Heart left ventricle (tissue), 13 donors: ENCODE measurements around the gene DHRS1.

Experiments used
- CTCF ChIP-seq, 12 donors: fragments of 200-600 bp; sonication (generic) in 4 of 12; IDR thresholded peaks; one replicate each; pipeline versions ENCODE4 v1.5.0 to v1.8.0; 2018 to 2022; ENCODE audit warnings: antibody characterized with exemption in 12 of 12, mild to moderate bottlenecking in 5 of 12
- POLR2A ChIP-seq, 2 donors: fragments of 450-650 bp; IDR thresholded peaks; one replicate each; pipeline ENCODE4 v1.6.1; 2017; ENCODE audit warnings: antibody characterized with exemption in 2 of 2, mild to moderate bottlenecking in 2 of 2, moderate library complexity in 2 of 2
- donor health status: ischemic (EF 13 %, LVEDD 7.1; RV severe dilation, severe dysfunction).
- donor health status: DM: no; HTN: yes; CAD: no.
- donor health status: DM: no; HTN: no; CAD: no.
- donor health status: ischemic (EF 25% LVEDD 6.9; RV normal size, moderate dysfunction).
- donor health status: ischemic (EF 25% LVEDD 5.7; RV mildly dilated, moderate dysfunction).
- donor health status: ischemic (EF 35%, LVEDD 5.7; RV mildly dilated, moderate dysfunction).
- donor health status: nonischemic (EF 11% LVEDD 7.7; RV severe dilation, severe dysfunction).
- donor health status: DM: yes; HTN: yes; CAD: no.
- donor health status: PGD.
- donor health status: ischemic (EF 29% LVEDD 5.4; RV normal size, mild dysfunction).
- donor health status: nonischemic (EF 23%, LVEDD 6.1; RV moderate dilation, normal function).

GRCh38 chr14:24298892-24299254, 707 bp downstream of the DHRS1 start:
- TF ChIP-seq POLR2A (IDR thresholded peaks at IDR 0.05) (no peak), CTCF (IDR thresholded peaks at IDR 0.05) (no peak)
